Body of pancreas (tissue), 4 donors: ENCODE data around the gene ACTN1. TPM values are rescaled to one million over a fixed set of nuclear protein-coding genes. Genes with fewer than 3 reads are reported as not detected.

ENCODE experiments used
- ATAC-seq: fragments of 150-250 bp; one replicate; pipeline ENCODE4 v1.9.1; 2016
- DNase-seq, 4 donors: peaks; one replicate each; pipeline ENCODE4 v3.0.0-alpha.2; 2019
- H3K27ac ChIP-seq, 4 donors: fragments of 200-600 bp; sonication (generic); 1 replicate in 3 of 4; 2 replicates in 1 of 4; pipeline versions ENCODE4 v1.5.1 to v1.6.1; 2016 to 2019; ENCODE audit warnings: mild to moderate bottlenecking in 1 of 4, mixed read lengths in 1 of 4, moderate library complexity in 1 of 4
- H3K27me3 ChIP-seq, 2 donors: fragments of 200-600 bp; sonication (generic); one replicate each; pipeline ENCODE4 v1.6.0; 2016; ENCODE audit warnings: mild to moderate bottlenecking in 1 of 2
- H3K36me3 ChIP-seq, 2 donors: fragments of 200-600 bp; sonication (generic); replicated peaks in 1 of 2; 2 replicates each; pipeline ENCODE4 v1.5.1; 2016; ENCODE audit warnings: low read depth in 2 of 2; ENCODE audit not compliant: insufficient read depth in 1 of 2
- H3K4me1 ChIP-seq: fragments of 200-600 bp; sonication (generic); one replicate; pipeline ENCODE4 v1.6.0; 2016
- H3K4me3 ChIP-seq, 2 donors: fragments of 200-600 bp; sonication (generic); 1 replicate in 1 of 2; 2 replicates in 1 of 2; pipeline ENCODE4 v1.5.1; 2016 to 2019
- H3K9me3 ChIP-seq, 3 donors: fragments of 200-600 bp; sonication (generic); 1 replicate in 2 of 3; 2 replicates in 1 of 3; pipeline ENCODE4 v1.5.1; 2016
- POLR2A ChIP-seq, 3 donors: fragments of 450-650 bp; IDR thresholded peaks; one replicate each; pipeline ENCODE4 v1.6.1; 2016; ENCODE audit warnings: antibody characterized with exemption in 3 of 3, mild to moderate bottlenecking in 2 of 3
- WGBS, 2 donors: methylation state at CpG; one replicate each; pipeline ENCODE4 v1.1.5; 2017; 5-methylcytosine and 5-hydroxymethylcytosine counted together
- intact Hi-C: fragments of 100-400 bp; cut with DNase I; formaldehyde crosslinking; loops from one replicate; pipeline ENCODE4 v1.15.1; 2023
- total RNA-seq, 2 donors: library from RNA; depleted of rRNA; stranded (reverse); fragments of >200 nt; gene quantifications; one replicate each; pipeline ENCODE4 v1.1.0, GENCODE V29; 2016
- TF ChIP-seq, protein P1 (sequence below), 7 experiments: fragments of 450-650 bp in 4 of 7; fragments of 200-600 bp in 3 of 7; sonication (generic) in 3 of 7; IDR thresholded peaks; one replicate each; pipeline ENCODE4 v1.5.1; 2016 to 2019; ENCODE audit warnings: antibody characterized with exemption in 7 of 7

ACTN1 gene
- total RNA-seq, 2 donors from 2014 or later = 84.8 to 93.6 TPM

DNA sequence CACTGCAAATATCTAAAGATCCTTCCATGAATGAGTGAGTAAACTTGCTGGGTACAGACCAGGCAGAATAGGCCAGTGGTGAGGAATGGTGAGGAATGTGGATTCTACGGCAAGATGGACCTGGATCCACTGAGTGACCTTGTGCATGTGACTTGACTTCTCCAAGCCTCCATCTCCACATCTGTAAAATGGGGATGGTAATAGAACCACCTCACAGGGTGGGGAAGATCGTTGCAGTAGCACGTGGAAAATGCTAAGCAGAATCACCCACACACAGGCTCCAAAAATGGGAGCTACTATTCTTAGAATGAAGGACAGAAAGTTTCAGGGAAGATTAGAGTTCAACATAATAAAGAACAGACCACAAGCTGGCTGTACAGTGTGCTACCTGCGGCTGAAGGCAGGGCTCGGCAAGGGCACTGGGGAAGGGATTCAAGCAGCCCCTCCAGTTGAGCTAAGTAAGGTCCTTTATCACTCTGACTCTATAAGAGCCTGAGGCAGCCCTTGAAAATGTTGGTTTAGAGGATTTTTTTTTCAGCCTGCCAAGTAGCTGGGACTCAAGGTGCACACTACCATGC lies 47.5 kb downstream of the ACTN1 start:
- intact Hi-C loops = no loop called here
- no peaks in the 10 kb centered on the region for H3K9me3 ChIP-seq
- TF ChIP-seq POLR2A (IDR thresholded peaks at IDR 0.05) = no peak
- TF ChIP-seq, protein P1, sequence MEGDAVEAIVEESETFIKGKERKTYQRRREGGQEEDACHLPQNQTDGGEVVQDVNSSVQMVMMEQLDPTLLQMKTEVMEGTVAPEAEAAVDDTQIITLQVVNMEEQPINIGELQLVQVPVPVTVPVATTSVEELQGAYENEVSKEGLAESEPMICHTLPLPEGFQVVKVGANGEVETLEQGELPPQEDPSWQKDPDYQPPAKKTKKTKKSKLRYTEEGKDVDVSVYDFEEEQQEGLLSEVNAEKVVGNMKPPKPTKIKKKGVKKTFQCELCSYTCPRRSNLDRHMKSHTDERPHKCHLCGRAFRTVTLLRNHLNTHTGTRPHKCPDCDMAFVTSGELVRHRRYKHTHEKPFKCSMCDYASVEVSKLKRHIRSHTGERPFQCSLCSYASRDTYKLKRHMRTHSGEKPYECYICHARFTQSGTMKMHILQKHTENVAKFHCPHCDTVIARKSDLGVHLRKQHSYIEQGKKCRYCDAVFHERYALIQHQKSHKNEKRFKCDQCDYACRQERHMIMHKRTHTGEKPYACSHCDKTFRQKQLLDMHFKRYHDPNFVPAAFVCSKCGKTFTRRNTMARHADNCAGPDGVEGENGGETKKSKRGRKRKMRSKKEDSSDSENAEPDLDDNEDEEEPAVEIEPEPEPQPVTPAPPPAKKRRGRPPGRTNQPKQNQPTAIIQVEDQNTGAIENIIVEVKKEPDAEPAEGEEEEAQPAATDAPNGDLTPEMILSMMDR (IDR thresholded peaks at IDR 0.05) = no peak
- WGBS, 2 donors = 92 to 95% methylated on average over 5 of the region's 5 CpGs
- H3K36me3 ChIP-seq = no peaks in the 10 kb centered on the region
- no peaks in the 10 kb centered on the region for H3K27me3 ChIP-seq
- ATAC-seq (no peak), DNase-seq (no peak)
- H3K4me3 ChIP-seq = no peak overlapping the region
- H3K4me1 ChIP-seq = peaks cover 33% of the 10 kb centered on the region
- H3K27ac ChIP-seq = no peak overlapping the region

DNA sequence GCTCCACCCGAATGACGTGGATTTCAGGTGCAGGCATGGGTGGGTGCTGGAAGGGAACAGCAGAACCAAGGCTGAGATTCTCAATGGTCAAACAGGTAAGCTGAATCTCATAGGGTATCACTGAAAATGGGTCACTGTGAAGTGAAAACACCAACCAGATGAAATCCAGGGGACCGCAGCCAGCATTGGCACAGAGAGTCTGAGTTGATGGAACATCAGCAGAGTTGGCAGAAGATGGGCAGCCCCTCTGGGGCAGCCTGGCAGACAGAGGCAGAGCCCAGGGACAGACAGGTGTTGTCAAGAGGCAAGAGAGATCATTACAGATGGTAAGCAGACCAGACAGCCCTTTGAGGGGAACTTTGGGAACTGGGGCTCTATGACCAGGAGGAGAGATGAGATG lies 48.0 kb downstream of the ACTN1 start:
- Histone ChIP-seq H3K9me3 (no peaks in the 10 kb centered on the region), H3K27ac (no peak overlapping the region), H3K4me1 (peaks cover 28% of the 10 kb centered on the region), H3K4me3 (no peak overlapping the region), H3K36me3 (no peaks in the 10 kb centered on the region), H3K27me3 (no peaks in the 10 kb centered on the region)
- no peak for ATAC-seq
- intact Hi-C loops = no loop called here
- TF ChIP-seq, protein P1 (IDR thresholded peaks at IDR 0.05) = no peak
- no peak for DNase-seq
- WGBS, 2 donors = 88 to 91% methylated on average over 3 of the region's 3 CpGs

DNA sequence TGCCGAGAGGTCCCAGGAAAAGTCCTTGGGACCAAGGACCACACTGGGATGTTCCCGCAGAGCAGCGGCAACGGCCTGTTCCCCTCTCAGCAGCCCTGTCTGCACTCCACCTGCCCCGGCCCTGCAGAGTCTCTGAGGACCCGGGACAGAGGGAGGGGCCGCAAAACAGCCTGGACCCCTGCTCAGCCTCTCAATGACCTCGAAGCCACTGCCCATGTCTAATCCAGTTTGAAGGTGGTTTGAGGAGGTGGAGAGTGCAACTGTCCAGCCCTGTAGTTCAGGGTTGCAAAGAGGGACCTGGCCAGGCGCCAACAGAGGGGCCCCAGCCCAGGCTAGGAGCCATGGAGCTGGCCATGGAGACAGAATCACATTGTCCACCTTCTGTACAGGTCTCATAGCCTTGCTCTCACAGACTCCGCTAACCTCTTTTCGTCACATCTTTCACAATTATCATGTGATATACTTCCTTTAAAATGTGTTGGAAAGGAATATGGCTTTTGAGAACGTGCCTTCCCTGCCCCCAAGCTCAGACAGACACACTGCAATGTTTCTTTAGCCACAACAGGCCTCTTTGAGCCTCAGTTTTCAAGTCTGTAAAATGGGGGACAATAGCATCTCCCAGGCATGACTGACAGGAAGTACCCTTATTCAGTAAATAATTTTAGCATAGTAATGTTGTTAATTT lies 49.3 kb downstream of the ACTN1 start:
- no peaks in the 10 kb centered on the region for H3K27me3 ChIP-seq
- WGBS, 2 donors = 84 to 91% methylated on average over 9 to 11 of the region's 12 CpGs
- no peaks in the 10 kb centered on the region for H3K36me3 ChIP-seq
- no peak for ATAC-seq
- H3K4me3 ChIP-seq = no peak overlapping the region
- H3K9me3 ChIP-seq = no peaks in the 10 kb centered on the region
- TF ChIP-seq POLR2A (IDR thresholded peaks at IDR 0.05) = no peak
- TF ChIP-seq, protein P1 (IDR thresholded peaks at IDR 0.05) = no peak
- intact Hi-C loops = no loop called here
- peaks cover 15% of the 10 kb centered on the region for H3K4me1 ChIP-seq
- DNase-seq = no peak
- H3K27ac ChIP-seq = no peak overlapping the region

DNA sequence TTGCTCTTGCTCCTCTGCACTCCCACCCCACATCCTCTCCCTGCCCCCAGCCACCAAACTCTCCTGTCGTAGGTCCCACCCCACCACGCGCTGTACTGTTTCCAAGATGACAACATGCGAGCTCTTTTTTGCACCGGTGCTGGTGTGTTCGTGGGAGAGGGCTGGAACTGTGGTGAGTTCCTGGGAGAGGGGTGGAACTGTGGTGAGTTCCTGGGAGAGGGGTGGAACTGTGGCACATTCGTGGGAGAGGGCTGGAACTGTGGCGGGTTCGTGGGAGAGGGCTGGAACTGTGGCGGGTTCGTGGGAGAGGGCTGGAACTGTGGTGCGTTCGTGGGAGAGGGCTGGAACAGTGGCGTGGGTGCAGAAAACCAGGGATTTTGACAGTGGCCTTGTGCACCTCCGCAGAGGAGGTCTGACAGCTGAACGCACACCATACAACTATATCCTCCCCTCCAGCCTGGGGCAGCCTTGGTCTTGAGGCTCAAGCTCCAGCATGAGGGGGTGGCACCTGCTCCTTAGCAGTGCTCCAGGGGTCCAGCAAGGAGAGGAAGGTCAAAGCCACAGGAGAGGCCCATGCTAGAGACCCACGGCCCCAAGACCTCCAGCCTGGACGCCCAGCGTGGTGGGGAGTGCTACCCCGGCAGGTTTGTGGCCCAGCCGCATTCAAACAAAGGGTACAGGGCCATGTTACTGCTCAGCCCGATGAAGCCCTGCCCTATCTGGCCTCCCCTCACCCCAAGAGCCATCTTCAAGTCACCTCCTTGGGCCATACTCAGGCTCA lies 50.1 kb downstream of the ACTN1 start:
- WGBS, 2 donors = 84 to 91% methylated on average over 22 of the region's 22 CpGs
- ATAC-seq (no peak), DNase-seq (no peak)
- H3K4me3 ChIP-seq = no peak overlapping the region
- intact Hi-C loops = no loop called here
- TF ChIP-seq, protein P1 (IDR thresholded peaks at IDR 0.05) = no peak
- no peak for TF ChIP-seq POLR2A (IDR thresholded peaks at IDR 0.05)
- peaks cover 9% of the 10 kb centered on the region for H3K4me1 ChIP-seq
- no peaks in the 10 kb centered on the region for H3K9me3 ChIP-seq
- H3K27ac ChIP-seq = no peak overlapping the region
- H3K27me3 ChIP-seq = no peaks in the 10 kb centered on the region
- H3K36me3 ChIP-seq = no peaks in the 10 kb centered on the region
